ENCODE measurements around the gene ATP6V0D1. TPM values are rescaled to one million over a fixed set of nuclear protein-coding genes. Genes with fewer than 3 reads are reported as not detected.

The ATP6V0D1 gene
- total and polyA plus RNA-seq, 11 donors = 18.6 to 141 (median 68.5) TPM

GRCh38 chr16:67424261-67424615, 56.7 kb downstream of the ATP6V0D1 start:
- no peaks in the 10 kb centered on the region for H3K36me3 ChIP-seq
- DNase-seq (no peak), ATAC-seq (no peak)
- TF ChIP-seq POLR2A (IDR thresholded peaks at IDR 0.05) = no peak
- no peak for TF ChIP-seq CTCF (IDR thresholded peaks at IDR 0.05)
- 54 to 63% (median 57%) methylated on average over 5 of the region's 5 CpGs for WGBS, 4 donors
- no peak overlapping the region for H3K4me3 ChIP-seq
- H3K4me1 ChIP-seq = peaks cover 0 to 24% (median 6%) of the 10 kb centered on the region in 12 donors
- intact Hi-C loops (cut with DNase I) = loop anchor here in 1 of 10 donors (10.0 kb wide), 1 partner anchor 91 kb away; no protein-coding TSS in a partner anchor
- no peaks in the 10 kb centered on the region for H3K9me3 ChIP-seq
- H3K27ac ChIP-seq = no peak overlapping the region
- peaks cover 0 to 21% (median 0%) of the 10 kb centered on the region in 9 donors for H3K27me3 ChIP-seq

- no peak for TF ChIP-seq POLR2A (IDR thresholded peaks at IDR 0.05)
- no peak for TF ChIP-seq CTCF (IDR thresholded peaks at IDR 0.05)
- H3K4me3 ChIP-seq = no peak overlapping the region
- H3K9me3 ChIP-seq = no peaks in the 10 kb centered on the region
- DNase-seq = no peak
- 41 to 46% (median 43%) methylated on average over 9 of the region's 9 CpGs for WGBS, 4 donors
- H3K36me3 ChIP-seq = no peaks in the 10 kb centered on the region
- H3K4me1 ChIP-seq = peaks cover 0 to 24% (median 5%) of the 10 kb centered on the region in 12 donors
- ATAC-seq = no peak
- no peak overlapping the region for H3K27ac ChIP-seq
- intact Hi-C loops (cut with DNase I) = loop anchor here in 1 of 10 donors (10.0 kb wide), 1 partner anchor 91 kb away; no protein-coding TSS in a partner anchor
- H3K27me3 ChIP-seq = peaks cover 0 to 21% (median 0%) of the 10 kb centered on the region in 9 donors
Observed at GRCh38 chr16:67423611-67424260, 57.2 kb downstream of the ATP6V0D1 start.

GRCh38 chr16:67423015-67423414, 57.9 kb downstream of the ATP6V0D1 start:
- ATAC-seq (no peak), DNase-seq (no peak)
- intact Hi-C loops (cut with DNase I) = loop anchor here in 1 of 10 donors (10.0 kb wide), 1 partner anchor 92 kb away; no protein-coding TSS in a partner anchor
- Histone ChIP-seq H3K4me1 (peaks cover 0 to 16% (median 0%) of the 10 kb centered on the region in 12 donors), H3K36me3 (no peaks in the 10 kb centered on the region), H3K27ac (no peak overlapping the region), H3K4me3 (no peak overlapping the region), H3K27me3 (peaks cover 0 to 21% (median 0%) of the 10 kb centered on the region in 9 donors), H3K9me3 (no peaks in the 10 kb centered on the region)
- no peak for TF ChIP-seq POLR2A (IDR thresholded peaks at IDR 0.05)
- TF ChIP-seq CTCF (IDR thresholded peaks at IDR 0.05) = no peak
- WGBS, 4 donors = 85 to 94% (median 88%) methylated on average over 5 of the region's 5 CpGs

- ATAC-seq = no peak
- Histone ChIP-seq H3K36me3 (no peaks in the 10 kb centered on the region), H3K27ac (no peak overlapping the region), H3K9me3 (no peaks in the 10 kb centered on the region), H3K4me3 (no peak overlapping the region), H3K4me1 (peaks cover 0 to 9% (median 5%) of the 10 kb centered on the region in 12 donors), H3K27me3 (peaks cover 0 to 11% (median 0%) of the 10 kb centered on the region in 9 donors)
- peak in 1 of 5 donors; percentile 6 for DNase-seq
- intact Hi-C loops (cut with DNase I) = loop anchor here in 1 of 10 donors (10.0 kb wide), 1 partner anchor 94 kb away; no protein-coding TSS in a partner anchor
- no peak for TF ChIP-seq CTCF (IDR thresholded peaks at IDR 0.05)
- TF ChIP-seq POLR2A (IDR thresholded peaks at IDR 0.05) = no peak
- WGBS, 4 donors = 71 to 78% (median 73%) methylated on average over 4 of the region's 4 CpGs
Observed at GRCh38 chr16:67421030-67421429, 59.9 kb downstream of the ATP6V0D1 start.
